HFFc6 (cell line): ENCODE measurements around the gene ZYG11A. TPM values are rescaled to one million over a fixed set of nuclear protein-coding genes. Genes with fewer than 3 reads are reported as not detected.

Experiments
- DNase-seq: peaks from one replicate; pipeline ENCODE4 v3.0.0-alpha.2; 2018
- H3K27ac Mint-ChIP-seq: 2 replicates; pipeline ENCODE4 v1.8.0; 2020; ENCODE audit warnings: mild to moderate bottlenecking, mixed read lengths
- H3K27me3 Mint-ChIP-seq: 2 replicates; pipeline ENCODE4 v1.8.0; 2021; ENCODE audit warnings: mild to moderate bottlenecking, moderate library complexity, mixed read lengths; ENCODE audit not compliant: insufficient read depth
- H3K36me3 Mint-ChIP-seq: 2 replicates; pipeline ENCODE4 v1.8.0; 2021; ENCODE audit warnings: low read depth, mixed read lengths
- H3K4me1 Mint-ChIP-seq: 2 replicates; pipeline ENCODE4 v1.8.0; 2020; ENCODE audit warnings: low read depth, mixed read lengths
- H3K4me3 Mint-ChIP-seq: 2 replicates; pipeline ENCODE4 v1.8.0; 2020; ENCODE audit warnings: mild to moderate bottlenecking, moderate library complexity, mixed read lengths
- H3K9me3 Mint-ChIP-seq: 2 replicates; pipeline ENCODE4 v1.8.0; 2020; ENCODE audit warnings: mild to moderate bottlenecking, mixed read lengths
- CTCF ChIP-seq: fragments of 200-600 bp; sonication (generic); IDR thresholded peaks from 2 replicates; pipeline ENCODE4 v1.5.0; 2021; ENCODE audit warnings: antibody characterized with exemption, mild to moderate bottlenecking
- total RNA-seq, 6 experiments: library from RNA; stranded (reverse); fragmentation: NEBNext Ultra II Directional; extraction: Animal tissue kit (Norgen Biotek cat#: 25700); gene quantifications; 2 replicates in 1 of 6; 3 replicates in 5 of 6; pipeline ENCODE4 v1.2.3, GENCODE V29; 2021

Gene ZYG11A
- total RNA-seq, 6 experiments from 2014 or later: 0.26 to 1.0 (median 0.67) TPM

GRCh38 chr1:52901384-52901783 is 58.8 kb downstream of the ZYG11A start:
- TF ChIP-seq CTCF: peak; percentile 45; the same call in 1 of the 2 replicates
- Mint-ChIP-seq H3K27me3 (peaks cover 1% of the 10 kb centered on the region; the same call in 1 of the 2 replicates), H3K4me3 (no peak overlapping the region), H3K27ac (no peak overlapping the region), H3K4me1 (no peaks in the 10 kb centered on the region), H3K36me3 (no peaks in the 10 kb centered on the region), H3K9me3 (no peaks in the 10 kb centered on the region)
- DNase-seq: no peak

- Mint-ChIP-seq H3K36me3 (no peaks in the 10 kb centered on the region), H3K27me3 (no peaks in the 10 kb centered on the region), H3K4me3 (no peak overlapping the region), H3K9me3 (no peaks in the 10 kb centered on the region), H3K4me1 (peaks cover 7% of the 10 kb centered on the region), H3K27ac (no peak overlapping the region)
- no peak for TF ChIP-seq CTCF
- no peak for DNase-seq
Measured at GRCh38 chr1:52904208-52904926, 61.8 kb downstream of the ZYG11A start.

GRCh38 chr1:52904927-52905698 is 62.6 kb downstream of the ZYG11A start:
- H3K4me3 Mint-ChIP-seq: no peak overlapping the region
- no peaks in the 10 kb centered on the region for H3K36me3 Mint-ChIP-seq
- no peaks in the 10 kb centered on the region for H3K27me3 Mint-ChIP-seq
- DNase-seq: peak; percentile 8
- peaks cover 7% of the 10 kb centered on the region for H3K4me1 Mint-ChIP-seq
- TF ChIP-seq CTCF: peak; percentile 68
- H3K27ac Mint-ChIP-seq: no peak overlapping the region
- no peaks in the 10 kb centered on the region for H3K9me3 Mint-ChIP-seq

- no peaks in the 10 kb centered on the region for H3K27me3 Mint-ChIP-seq
- no peaks in the 10 kb centered on the region for H3K9me3 Mint-ChIP-seq
- DNase-seq: no peak
- no peak overlapping the region for H3K4me3 Mint-ChIP-seq
- H3K36me3 Mint-ChIP-seq: no peaks in the 10 kb centered on the region
- peaks cover 7% of the 10 kb centered on the region for H3K4me1 Mint-ChIP-seq
- TF ChIP-seq CTCF: no peak
- H3K27ac Mint-ChIP-seq: no peak overlapping the region
Measured at GRCh38 chr1:52906135-52906603, 63.6 kb downstream of the ZYG11A start.

GRCh38 chr1:52907068-52907811 is 64.7 kb downstream of the ZYG11A start:
- no peak for DNase-seq
- no peak overlapping the region for H3K4me3 Mint-ChIP-seq
- no peak overlapping the region for H3K27ac Mint-ChIP-seq

More at GRCh38 chr1:52907068-52907811, 64.7 kb downstream of the ZYG11A start:
- H3K9me3 Mint-ChIP-seq: no peaks in the 10 kb centered on the region
- peaks cover 7% of the 10 kb centered on the region for H3K4me1 Mint-ChIP-seq
- H3K27me3 Mint-ChIP-seq: no peaks in the 10 kb centered on the region
- no peaks in the 10 kb centered on the region for H3K36me3 Mint-ChIP-seq
- TF ChIP-seq CTCF: no peak
